H1 (cell line): ENCODE data around the gene PSMG2. TPM values are rescaled to one million over a fixed set of nuclear protein-coding genes. Genes with fewer than 3 reads are reported as not detected.

ENCODE experiments used
- CTCF ChIA-PET: fragments of 300-600 bp; sonication (Branson Sonifier 250); formaldehyde crosslinking; loops from one replicate; lab custom pipeline; 2021; ENCODE audit not compliant: partially characterized antibody; lab: Charles Lee
- POLR2A ChIA-PET: fragments of 300-600 bp; sonication (Branson Sonifier 250); formaldehyde crosslinking; loops from one replicate; lab custom pipeline; 2021; ENCODE audit warnings: inconsistent platforms; ENCODE audit not compliant: partially characterized antibody; lab: Charles Lee
- DNase-seq, 2 experiments: peaks; one replicate each; pipeline versions ENCODE4 v3.0.0 to v3.0.0-alpha.2; 2010 to 2022; ENCODE audit warnings: low spot score in 2 of 2, low read depth in 1 of 2, mixed read lengths in 1 of 2
- FAIRE-seq: peaks from 2 replicates; lab custom pipeline; 2011; peaks lifted over from hg19 to GRCh38; lab: Jason Lieb, UNC
- H2AFZ ChIP-seq: 2 replicates; pipeline ENCODE4 v1.8.1; 2012; ENCODE audit warnings: low read length, inconsistent platforms
- H2AK5ac ChIP-seq: 2 replicates; pipeline ENCODE4 v1.6.1; 2013; ENCODE audit warnings: low read depth, low read length
- H2BK120ac ChIP-seq: replicated peaks from 2 replicates; pipeline ENCODE3; 2013; ENCODE audit warnings: low read depth, low read length, inconsistent platforms
- H2BK12ac ChIP-seq: 2 replicates; pipeline ENCODE4 v1.6.1; 2013; ENCODE audit warnings: low read depth, low read length
- H2BK15ac ChIP-seq: 2 replicates; pipeline ENCODE4 v1.6.1; 2013; ENCODE audit warnings: low read length
- H2BK20ac ChIP-seq: 2 replicates; pipeline ENCODE4 v1.6.1; 2013; ENCODE audit warnings: low read length
- H2BK5ac ChIP-seq: 2 replicates; pipeline ENCODE4 v1.6.1; 2013; ENCODE audit warnings: low read depth, low read length
- H3K14ac ChIP-seq: 2 replicates; pipeline ENCODE4 v1.6.1; 2013; ENCODE audit warnings: inconsistent platforms; ENCODE audit not compliant: insufficient read length
- H3K18ac ChIP-seq: 2 replicates; pipeline ENCODE4 v1.6.1; 2013; ENCODE audit warnings: low read length; ENCODE audit errors: extremely low read depth
- H3K23ac ChIP-seq: 2 replicates; pipeline ENCODE4 v1.6.1; 2013; ENCODE audit warnings: inconsistent platforms; ENCODE audit not compliant: insufficient read length
- H3K23me2 ChIP-seq: 2 replicates; pipeline ENCODE4 v1.6.1; 2013; ENCODE audit warnings: low read depth, low read length
- H3K27ac ChIP-seq: 2 replicates; pipeline ENCODE4 v1.6.1; 2011; ENCODE audit warnings: low read depth, low read length, inconsistent platforms
- H3K27me3 ChIP-seq, 4 experiments: replicated peaks in 1 of 4; 1 replicate in 1 of 4; 2 replicates in 3 of 4; pipeline versions ENCODE4 v1.6.1 to v1.8.1; 2011 to 2013; ENCODE audit warnings: low read length in 3 of 4, mild to moderate bottlenecking in 3 of 4, inconsistent platforms in 2 of 4, mixed read lengths in 2 of 4, moderate library complexity in 1 of 4; ENCODE audit not compliant: control insufficient read depth in 3 of 4, insufficient read depth in 3 of 4; ENCODE audit errors: extremely low read depth in 1 of 4
- H3K36me3 ChIP-seq, 4 experiments: 2 replicates each; pipeline versions ENCODE4 v1.6.1 to v1.8.1; 2011 to 2013; ENCODE audit warnings: mild to moderate bottlenecking in 4 of 4, low read length in 3 of 4, moderate library complexity in 2 of 4, control low read depth in 1 of 4, inconsistent platforms in 1 of 4; ENCODE audit not compliant: insufficient read depth in 4 of 4, control insufficient read depth in 2 of 4
- H3K4ac ChIP-seq: replicated peaks from 2 replicates; pipeline ENCODE3; 2013; ENCODE audit warnings: low read length, low read depth, mixed read lengths, inconsistent platforms; ENCODE audit not compliant: insufficient read length
- H3K4me1 ChIP-seq, 4 experiments: replicated peaks in 1 of 4; 1 replicate in 1 of 4; 2 replicates in 3 of 4; pipeline versions ENCODE4 v1.6.1 to v1.8.1; 2011 to 2013; ENCODE audit warnings: low read length in 3 of 4, inconsistent platforms in 2 of 4, mixed read lengths in 1 of 4; ENCODE audit not compliant: insufficient read depth in 4 of 4, control insufficient read depth in 3 of 4
- H3K4me2 ChIP-seq, 2 experiments: 2 replicates each; pipeline versions ENCODE4 v1.6.1 to v1.8.1; 2011 to 2013; ENCODE audit warnings: low read depth in 2 of 2, low read length in 2 of 2, control low read depth in 1 of 2, inconsistent platforms in 1 of 2, mild to moderate bottlenecking in 1 of 2; ENCODE audit not compliant: insufficient read depth in 1 of 2
- H3K4me3 ChIP-seq, 4 experiments: fragments of 200-600, 300-600 bp in 1 of 4; sonication (generic), shearing (Covaris generic), sonication (Bioruptor Twin) in 1 of 4; 2 replicates each; pipeline versions ENCODE4 v1.5.1 to v1.8.1; 2011 to 2016; ENCODE audit warnings: low read length in 4 of 4, low read depth in 3 of 4, control low read depth in 2 of 4, inconsistent platforms in 2 of 4, mild to moderate bottlenecking in 2 of 4, mixed read lengths in 1 of 4, moderate library complexity in 1 of 4; ENCODE audit not compliant: insufficient read depth in 2 of 4; ENCODE audit errors: extremely low read depth in 1 of 4
- H3K56ac ChIP-seq: replicated peaks from 2 replicates; pipeline ENCODE3; 2013; ENCODE audit warnings: low read depth, mild to moderate bottlenecking, mixed read lengths, low read length, inconsistent platforms; ENCODE audit not compliant: insufficient read length
- H3K79me1 ChIP-seq: 2 replicates; pipeline ENCODE4 v1.6.1; 2013; ENCODE audit warnings: low read depth, low read length, control low read depth
- H3K79me2 ChIP-seq, 2 experiments: 2 replicates each; pipeline versions ENCODE4 v1.6.1 to v1.8.1; 2012 to 2013; ENCODE audit warnings: low read length in 2 of 2, mild to moderate bottlenecking in 2 of 2, inconsistent platforms in 1 of 2; ENCODE audit not compliant: insufficient read depth in 2 of 2, control insufficient read depth in 1 of 2
- H3K9ac ChIP-seq, 4 experiments: replicated peaks in 1 of 4; 1 replicate in 1 of 4; 2 replicates in 3 of 4; pipeline versions ENCODE4 v1.6.1 to v1.8.1; 2011 to 2013; ENCODE audit warnings: low read depth in 3 of 4, low read length in 3 of 4, control low read depth in 2 of 4, mild to moderate bottlenecking in 2 of 4, moderate library complexity in 2 of 4, inconsistent platforms in 1 of 4; ENCODE audit errors: extremely low read depth in 1 of 4
- H3K9me3 ChIP-seq, 2 experiments: 2 replicates each; pipeline versions ENCODE4 v1.6.1 to v1.8.1; 2012 to 2013; ENCODE audit warnings: mild to moderate bottlenecking in 2 of 2, moderate library complexity in 2 of 2, control low read depth in 1 of 2, inconsistent platforms in 1 of 2, low read depth in 1 of 2, low read length in 1 of 2, mixed read lengths in 1 of 2; ENCODE audit not compliant: insufficient read depth in 2 of 2
- H4K20me1 ChIP-seq, 2 experiments: replicated peaks in 1 of 2; 2 replicates each; pipeline versions ENCODE3 to v1.8.1; 2011 to 2013; ENCODE audit warnings: inconsistent platforms in 2 of 2, low read length in 2 of 2, mild to moderate bottlenecking in 1 of 2; ENCODE audit not compliant: insufficient read depth in 2 of 2, control insufficient read depth in 1 of 2
- H4K5ac ChIP-seq: 2 replicates; pipeline ENCODE4 v1.6.1; 2013; ENCODE audit warnings: low read length, low read depth, mixed read lengths, inconsistent platforms; ENCODE audit not compliant: insufficient read length
- H4K8ac ChIP-seq: 2 replicates; pipeline ENCODE4 v1.8.0; 2013; ENCODE audit warnings: mild to moderate bottlenecking, moderate library complexity, low read length, inconsistent platforms; ENCODE audit not compliant: insufficient read depth; ENCODE audit errors: extremely low read depth
- H4K91ac ChIP-seq: replicated peaks from 2 replicates; pipeline ENCODE3; 2013; ENCODE audit warnings: low read length, mixed read lengths, inconsistent platforms; ENCODE audit not compliant: insufficient read length
- CBX8 ChIP-seq: fragments of 300-800, 300-1000 bp; sonication (generic); IDR thresholded peaks from 2 replicates; pipeline ENCODE4 v1.7.1; 2016; ENCODE audit warnings: low read depth, low read length, borderline replicate concordance
- EP300 ChIP-seq, 2 experiments: IDR thresholded peaks; 1 replicate in 1 of 2; 2 replicates in 1 of 2; pipeline ENCODE4 v1.6.1; 2011 to 2012; ENCODE audit warnings: low read depth in 2 of 2, low read length in 2 of 2, mild to moderate bottlenecking in 2 of 2, borderline replicate concordance in 1 of 2, inconsistent platforms in 1 of 2, moderate library complexity in 1 of 2
- EZH2 ChIP-seq: fragments of 200-600 bp; sonication (generic); IDR thresholded peaks from 2 replicates; pipeline ENCODE4 v1.7.1; 2012; ENCODE audit warnings: low read depth, mild to moderate bottlenecking, moderate library complexity, low read length, inconsistent platforms; ENCODE audit not compliant: severe bottlenecking
- GTF2F1 ChIP-seq: IDR thresholded peaks from 2 replicates; pipeline ENCODE4 v1.6.1; 2012; ENCODE audit warnings: low read depth, low read length, improper control_type of control experiment, borderline replicate concordance
- RAD21 ChIP-seq, 2 experiments: IDR thresholded peaks in 1 of 2; conservative IDR thresholded peaks in 1 of 2; 2 replicates each; pipeline ENCODE4 v1.6.1; 2011; ENCODE audit warnings: low read depth in 2 of 2, low read length in 2 of 2, improper control_type of control experiment in 1 of 2, inconsistent platforms in 1 of 2, mild to moderate bottlenecking in 1 of 2, moderate library complexity in 1 of 2
- WGBS, 2 experiments: shearing (Covaris generic) in 1 of 2; methylation state at CpG; one replicate each; pipeline versions ENCODE4 v1.1.6 to v1.1.7; 2013 to 2015; ENCODE audit warnings: low lambda C conversion rate in 2 of 2, mixed read lengths in 2 of 2, inconsistent platforms in 1 of 2, low coverage in 1 of 2, missing lambda C conversion rate in 1 of 2; ENCODE audit not compliant: insufficient replicate concordance in 2 of 2, insufficient coverage in 1 of 2, insufficient read length in 1 of 2; ENCODE audit errors: extremely low coverage in 1 of 2, missing lambda C conversion rate in 1 of 2; 5-methylcytosine and 5-hydroxymethylcytosine counted together
- polyA plus RNA-seq, 7 experiments: library from polyadenylated mRNA; depleted of rRNA in 3 of 7; stranded (reverse) in 5 of 7; unstranded in 2 of 7; fragments of >200 nt in 5 of 7; fragments of 200-250 nt in 2 of 7; gene quantifications; 1 replicate in 5 of 7; 2 replicates in 1 of 7; 4 replicates in 1 of 7; pipeline versions ENCODE4 v1.2.1 to v1.2.3, GENCODE V29; 2011 to 2013; ENCODE audit warnings: missing spikeins in 2 of 7, mixed read lengths in 2 of 7
- total RNA-seq: library from RNA; stranded (reverse); fragmentation: NEBNext Ultra II Directional; extraction: Animal tissue kit (Norgen Biotek cat#: 25700); gene quantifications from 2 replicates; pipeline ENCODE4 v1.2.1, GENCODE V29; 2021

PSMG2 gene
- total and polyA plus RNA-seq, 2 of the 8 experiments (the other 6 are each of a cell fraction or from before 2014, with no cell fraction given), result 52.9 to 79.3 TPM

DNA sequence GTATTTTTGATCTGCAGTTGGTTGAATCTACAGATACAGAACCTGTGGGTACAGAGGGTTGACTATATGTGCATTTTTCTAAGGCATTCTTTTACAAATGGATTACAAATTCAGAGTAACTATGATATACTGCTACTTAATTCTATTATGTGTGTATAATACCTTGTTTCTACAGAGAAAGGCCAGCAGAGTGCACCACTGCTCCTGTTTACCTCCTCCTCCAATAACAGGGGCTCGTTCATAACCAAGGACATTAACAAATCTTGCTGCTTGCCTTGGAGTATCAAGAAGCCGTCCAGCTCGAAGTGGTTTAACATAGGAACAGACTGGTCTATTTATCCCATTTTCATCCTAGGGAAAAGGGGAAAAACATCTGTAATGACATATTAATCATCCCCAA lies 16.7 kb upstream of the PSMG2 start:
- Histone ChIP-seq H2BK12ac (no peak overlapping the region), H3K4me3 (no peak overlapping the region), H3K27ac (no peak overlapping the region), H2BK5ac (no peak overlapping the region), H2AFZ (no peak overlapping the region), H3K36me3 (peaks cover 0 to 15% (median 0%) of the 10 kb centered on the region in 4 experiments; a peak in 3 of 8 replicates), H3K4me2 (no peak overlapping the region), H3K9ac (no peak overlapping the region), H3K23ac (no peak overlapping the region), H2BK20ac (no peak overlapping the region), H3K9me3 (no peaks in the 10 kb centered on the region), H3K4me1 (no peaks in the 10 kb centered on the region), H4K8ac (no peak overlapping the region), H4K91ac (no peak overlapping the region), H3K14ac (no peak overlapping the region), H3K27me3 (no peaks in the 10 kb centered on the region), H2BK120ac (no peak overlapping the region), H3K23me2 (no peaks in the 10 kb centered on the region; the same call in 1 of the 2 replicates), H4K5ac (no peak overlapping the region), H3K18ac (no peak overlapping the region), H4K20me1 (no peaks in the 10 kb centered on the region), H3K56ac (no peak overlapping the region), H3K79me1 (no peaks in the 10 kb centered on the region), H2AK5ac (no peak overlapping the region), H3K79me2 (no peaks in the 10 kb centered on the region), H2BK15ac (no peak overlapping the region), H3K4ac (no peak overlapping the region)
- ChIA-PET POLR2A (interaction anchor here (2.5 kb wide), 1 partner anchor 16 kb away, joined by 12 read pairs; the partner anchor contains the start of genes CEP76 and PSMG2), CTCF (interaction anchor here (0.7 to 1.3 kb wide), 5 partner anchors 8 to 248 kb away, joined by 3 read pairs; no protein-coding TSS in a partner anchor)
- no peak for FAIRE-seq
- 91% methylated on average over 3 of the region's 3 CpGs; no CpG with 5 or more reads in 1 of the 2 experiments for WGBS, 2 experiments
- peak in 1 of 2 experiments; percentile 16; a peak in 1 of 4 replicates for TF ChIP-seq RAD21 (IDR thresholded peaks at IDR 0.05 in 1 of 2, conservative IDR thresholded peaks at IDR 0.05 in 1 of 2; ENCODE audit: low read depth in 2 of 2, low read length in 2 of 2)
- TF ChIP-seq EP300 (IDR thresholded peaks at IDR 0.05; ENCODE audit: borderline replicate concordance in 1 of 2, low read depth in 2 of 2, low read length in 2 of 2), result no peak
- TF ChIP-seq GTF2F1, result no peak
- TF ChIP-seq EZH2, result no peak
- TF ChIP-seq CBX8, result no peak
- DNase-seq, result no peak
